ENCODE data around the gene PICALM.
"Not testable (repeated sequence)": the region's sequence is repeated elsewhere in the genome, so short reads cannot be mapped to it uniquely, and the experiment has no call there.

PICALM gene

GRCh38 chr11:85976525-85976924 is 92.4 kb downstream of the PICALM start:
- DNase-seq (ENCODE audit: low read depth), result no peak

- no peak for DNase-seq (ENCODE audit: low read depth)
These were observed 94.8 kb downstream of the PICALM start for GRCh38 chr11:85974122-85974521.

GRCh38 chr11:85970593-85970992 is 98.3 kb downstream of the PICALM start:
- DNase-seq (ENCODE audit: low read depth), result no peak

- no peak for DNase-seq (ENCODE audit: low read depth)
These were observed 101.4 kb downstream of the PICALM start for GRCh38 chr11:85967457-85967856.

- DNase-seq (ENCODE audit: low read depth), result no peak
These were observed 103.7 kb downstream of the PICALM start for GRCh38 chr11:85965202-85965601.

GRCh38 chr11:85961930-85962363 is 106.9 kb downstream of the PICALM start:
- DNase-seq (ENCODE audit: low read depth), result no peak

- no peak for DNase-seq (ENCODE audit: low read depth)
These were observed 107.8 kb downstream of the PICALM start for GRCh38 chr11:85961130-85961529.

- DNase-seq (ENCODE audit: low read depth), result no peak
These were observed 108.2 kb downstream of the PICALM start for GRCh38 chr11:85960678-85961077.

GRCh38 chr11:85955531-85955930 is 113.4 kb downstream of the PICALM start:
- DNase-seq (ENCODE audit: low read depth), result no peak

GRCh38 chr11:85953491-85954143 is 115.3 kb downstream of the PICALM start:
- DNase-seq (ENCODE audit: low read depth), result no peak

GRCh38 chr11:85952108-85952485 is 116.8 kb downstream of the PICALM start:
- DNase-seq (ENCODE audit: low read depth), result not testable (repeated sequence)

GRCh38 chr11:85951428-85952107 is 117.3 kb downstream of the PICALM start:
- no peak for DNase-seq (ENCODE audit: low read depth)

GRCh38 chr11:85951049-85951405 is 117.9 kb downstream of the PICALM start:
- DNase-seq (ENCODE audit: low read depth), result no peak

GRCh38 chr11:85950317-85951048 is 118.4 kb downstream of the PICALM start:
- no peak for DNase-seq (ENCODE audit: low read depth)

- no peak for DNase-seq (ENCODE audit: low read depth)
These were observed 119.1 kb downstream of the PICALM start for GRCh38 chr11:85949798-85950197.

- no peak for DNase-seq (ENCODE audit: low read depth)
These were observed 120.0 kb downstream of the PICALM start for GRCh38 chr11:85948884-85949283.

- no peak for DNase-seq (ENCODE audit: low read depth)
These were observed 121.2 kb downstream of the PICALM start for GRCh38 chr11:85947431-85948272.

GRCh38 chr11:85946221-85946620 is 122.7 kb downstream of the PICALM start:
- no peak for DNase-seq (ENCODE audit: low read depth)

GRCh38 chr11:85945788-85946187 is 123.1 kb downstream of the PICALM start:
- no peak for DNase-seq (ENCODE audit: low read depth)

GRCh38 chr11:85945296-85945695 is 123.6 kb downstream of the PICALM start:
- no peak for DNase-seq (ENCODE audit: low read depth)

GRCh38 chr11:85941380-85941973 is 127.4 kb downstream of the PICALM start:
- no peak for DNase-seq (ENCODE audit: low read depth)
